ENCODE data around the gene PLEKHG4B.

PLEKHG4B gene

DNA sequence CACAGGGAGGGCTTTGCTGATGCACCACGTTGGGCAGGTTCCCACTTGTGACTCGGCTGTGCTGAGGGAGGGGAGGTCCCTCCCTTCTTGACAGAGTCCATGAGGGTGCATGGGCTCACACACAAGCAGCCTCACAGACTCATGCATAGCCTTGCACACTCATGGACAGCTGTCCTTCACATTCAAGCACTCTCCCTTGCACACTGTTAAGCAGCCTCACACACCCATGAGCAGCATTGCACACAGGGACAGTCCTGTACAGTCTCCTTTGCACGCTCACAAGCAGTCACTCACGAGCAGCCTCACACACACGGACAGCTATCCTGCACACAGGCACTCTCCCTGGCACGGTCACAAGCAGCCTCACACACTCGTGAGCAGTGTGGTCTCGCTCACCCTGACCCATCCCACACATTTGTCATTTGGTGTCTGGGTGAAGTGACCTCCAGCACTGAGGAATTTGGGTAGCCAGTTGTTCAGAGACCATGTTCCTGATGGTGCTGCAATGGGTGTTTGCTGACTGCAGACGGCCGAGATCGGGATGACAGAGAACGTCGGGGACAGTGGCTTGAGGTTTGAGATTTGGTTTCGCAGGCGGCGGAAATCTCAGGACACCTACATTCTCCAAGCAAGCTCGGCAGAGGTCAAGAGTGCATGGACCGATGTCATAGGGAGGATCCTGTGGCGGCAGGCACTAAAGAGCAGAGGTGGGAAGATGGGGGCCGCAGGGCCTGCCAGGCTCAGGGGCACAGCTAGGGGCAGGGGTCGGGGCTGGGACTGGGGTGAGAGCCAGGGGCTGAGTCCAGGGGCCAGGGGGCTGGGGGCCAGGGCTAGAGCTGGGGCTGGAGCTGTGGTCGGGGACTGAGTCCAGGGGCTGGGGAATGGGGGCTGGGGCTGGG lies 81.7 kb downstream of the PLEKHG4B start:
- FAIRE-seq: no peak

DNA sequence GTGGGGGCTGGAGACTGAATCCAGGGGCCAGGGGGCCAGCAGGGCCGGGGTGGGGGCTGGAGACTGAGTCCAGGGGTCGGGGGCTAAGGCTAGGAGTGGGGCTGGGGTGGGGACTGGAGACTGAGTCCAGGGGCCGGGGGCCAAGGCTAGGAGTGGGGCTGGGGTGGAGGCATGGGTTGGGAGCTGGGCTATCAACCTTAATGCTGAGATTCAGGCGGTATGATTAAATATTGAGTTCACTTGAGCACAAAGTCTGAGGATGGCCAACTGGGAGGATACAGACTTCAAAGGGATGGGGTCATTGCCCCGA lies 82.3 kb downstream of the PLEKHG4B start:
- FAIRE-seq: no peak

DNA sequence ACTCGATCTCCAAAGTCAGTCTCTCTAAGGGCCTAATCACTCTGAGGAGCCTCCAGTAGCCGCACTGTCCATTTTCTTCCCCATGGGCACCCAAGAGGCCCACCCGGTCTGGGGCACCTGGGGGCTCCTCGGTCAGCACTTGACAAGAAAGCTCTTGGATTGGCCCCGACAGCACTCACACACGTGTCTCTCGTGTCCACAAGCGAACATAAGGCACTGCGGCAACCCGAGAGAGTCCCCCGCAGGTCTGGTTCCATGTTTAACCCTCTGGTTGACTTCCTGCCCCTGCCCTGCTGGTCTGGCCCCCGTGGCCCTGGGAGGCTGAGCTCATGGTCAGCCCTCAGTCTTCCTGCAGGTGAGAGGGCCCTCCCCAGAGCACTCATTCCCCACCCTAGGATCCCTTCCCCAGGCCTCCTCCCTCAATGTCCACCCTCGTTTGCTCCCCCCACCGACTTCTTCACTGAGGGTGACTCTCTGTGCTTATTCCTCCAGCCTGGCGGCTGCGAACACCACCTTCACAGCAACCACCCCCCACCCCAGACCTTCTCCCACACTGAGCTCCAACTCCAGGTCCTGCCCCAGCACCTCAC lies 83.0 kb downstream of the PLEKHG4B start:
- no peak for FAIRE-seq

DNA sequence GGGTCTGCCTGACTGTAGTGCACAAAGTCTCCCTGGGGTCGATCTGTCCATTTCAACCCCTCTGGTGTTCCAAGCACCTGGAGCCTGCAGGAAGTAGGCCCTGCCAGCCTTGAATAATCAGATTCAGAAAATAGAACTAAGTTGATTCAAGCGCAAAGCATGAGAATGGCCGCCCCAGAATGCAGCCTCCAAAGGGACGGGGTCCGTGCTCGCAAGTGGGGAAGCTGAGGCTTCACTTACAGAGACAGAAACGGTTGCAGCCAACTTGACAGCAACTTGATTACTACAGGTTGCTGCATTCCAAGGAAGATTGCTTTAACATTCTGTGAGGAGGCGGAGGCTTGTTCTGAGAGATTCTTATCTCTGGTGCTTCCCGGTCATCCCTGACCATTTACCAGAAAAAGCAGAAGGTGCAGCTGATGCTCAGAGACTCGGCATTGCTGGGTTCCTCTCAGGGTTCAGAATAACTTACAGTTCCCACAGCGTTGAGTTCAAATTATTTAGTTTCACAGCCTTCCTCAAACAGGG lies 84.4 kb downstream of the PLEKHG4B start:
- no peak for FAIRE-seq

DNA sequence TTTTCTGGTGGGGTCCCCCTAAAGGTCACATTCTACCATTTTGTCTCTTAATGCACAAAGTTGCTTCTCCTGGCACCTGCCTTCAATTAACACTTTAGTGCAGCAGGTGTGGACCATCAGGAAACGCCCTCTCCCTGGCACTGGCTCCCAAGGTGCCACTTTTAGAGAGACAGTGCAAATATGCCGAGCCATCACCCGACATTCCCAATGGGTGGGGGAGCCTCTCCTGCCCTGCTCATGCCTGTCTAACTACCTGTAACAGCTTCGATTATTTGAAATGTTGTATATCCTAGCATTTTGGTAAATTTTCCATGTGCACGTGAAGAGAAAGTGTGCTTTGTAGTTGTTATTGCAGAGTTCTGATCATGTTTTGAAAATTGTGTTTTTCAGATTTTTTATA lies 86.1 kb downstream of the PLEKHG4B start:
- no peak for FAIRE-seq

DNA sequence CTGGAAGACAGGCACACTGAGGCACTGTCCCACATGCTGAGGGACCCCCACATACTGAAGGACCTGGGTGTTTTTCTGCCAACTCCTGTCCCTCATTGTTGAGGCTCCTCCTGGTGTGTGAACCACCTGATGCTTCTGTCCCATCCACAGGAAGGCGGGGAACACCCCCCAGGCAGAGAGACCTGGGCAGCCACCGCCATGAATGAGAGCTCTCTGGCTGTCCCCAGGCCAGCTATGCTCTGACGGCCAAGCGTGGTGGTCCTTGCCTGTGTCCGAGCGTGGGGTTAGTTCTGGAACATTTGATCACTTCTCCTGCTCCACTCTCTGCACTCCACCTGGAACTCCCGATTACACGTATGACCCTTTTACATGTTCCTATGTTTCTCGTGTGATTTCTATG lies 87.4 kb downstream of the PLEKHG4B start:
- FAIRE-seq: no peak

DNA sequence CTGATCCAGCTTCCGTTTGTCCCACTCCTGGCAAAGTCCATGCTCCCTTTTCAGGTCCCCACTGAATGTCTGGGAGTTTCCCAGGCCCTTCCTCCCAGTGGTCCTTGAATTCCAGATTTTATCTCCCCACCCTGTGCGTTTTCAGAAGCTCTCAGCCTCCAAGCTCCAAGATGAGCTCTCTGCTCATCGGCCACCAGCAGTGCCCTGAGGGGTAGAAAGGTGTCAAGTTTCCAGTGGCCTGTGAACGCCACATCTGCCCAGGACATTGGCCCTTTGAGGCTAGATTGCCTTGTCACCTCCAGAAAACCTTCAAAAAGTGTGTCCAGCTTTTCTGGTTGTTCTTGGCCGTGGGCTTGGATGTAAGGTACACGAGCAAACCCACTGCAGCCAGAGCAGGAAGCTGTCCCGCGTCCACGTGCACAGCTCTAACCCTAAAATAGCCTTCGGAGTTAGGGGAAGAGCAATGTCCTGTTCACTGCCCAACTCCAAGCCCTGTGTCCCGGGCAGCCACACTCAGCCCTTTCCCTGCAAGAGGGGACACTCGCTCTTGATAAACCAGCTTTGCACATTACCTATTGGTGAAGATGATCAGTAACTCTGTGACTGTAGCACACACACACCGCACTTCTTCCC lies 88.4 kb downstream of the PLEKHG4B start:
- FAIRE-seq: no peak

DNA sequence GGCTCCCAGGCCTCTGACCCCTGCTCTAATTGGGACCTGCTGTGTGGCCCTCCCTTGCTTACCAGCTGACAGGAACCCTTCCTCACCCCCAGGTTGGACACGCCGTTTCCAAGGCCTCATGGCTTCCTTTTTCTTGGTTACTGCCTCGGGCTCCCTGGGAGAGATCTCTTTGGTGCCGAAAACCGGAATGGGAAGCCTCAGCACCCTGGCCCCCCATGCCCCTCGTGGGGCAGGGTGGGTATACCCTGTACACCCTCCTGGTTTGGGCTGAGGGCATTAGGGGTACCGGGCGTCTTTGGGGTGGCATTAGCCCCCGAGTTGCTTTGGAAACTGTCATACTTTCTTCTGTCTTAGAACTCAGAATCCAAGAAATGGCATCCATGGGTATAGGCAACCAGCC lies 89.2 kb downstream of the PLEKHG4B start:
- FAIRE-seq: no peak

DNA sequence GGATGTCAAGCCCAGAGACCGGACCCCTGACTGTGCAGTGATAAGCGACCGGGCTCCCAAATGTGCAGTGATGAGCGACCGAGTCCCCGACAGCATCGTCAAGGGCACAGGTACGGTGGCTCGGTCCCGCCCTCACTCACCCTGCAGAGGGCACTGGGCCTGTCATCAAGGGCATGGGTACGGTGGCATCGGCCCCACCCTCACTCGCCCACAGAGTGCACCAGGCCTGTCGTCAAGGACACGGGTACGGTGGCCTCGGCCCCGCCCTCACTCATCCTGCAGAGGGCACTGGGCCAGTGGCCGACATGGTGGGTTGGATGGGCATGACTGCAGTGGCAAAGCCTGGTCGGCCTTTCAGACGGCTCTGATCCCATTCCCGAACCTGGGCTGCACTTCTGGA lies 89.6 kb downstream of the PLEKHG4B start:
- FAIRE-seq: no peak

DNA sequence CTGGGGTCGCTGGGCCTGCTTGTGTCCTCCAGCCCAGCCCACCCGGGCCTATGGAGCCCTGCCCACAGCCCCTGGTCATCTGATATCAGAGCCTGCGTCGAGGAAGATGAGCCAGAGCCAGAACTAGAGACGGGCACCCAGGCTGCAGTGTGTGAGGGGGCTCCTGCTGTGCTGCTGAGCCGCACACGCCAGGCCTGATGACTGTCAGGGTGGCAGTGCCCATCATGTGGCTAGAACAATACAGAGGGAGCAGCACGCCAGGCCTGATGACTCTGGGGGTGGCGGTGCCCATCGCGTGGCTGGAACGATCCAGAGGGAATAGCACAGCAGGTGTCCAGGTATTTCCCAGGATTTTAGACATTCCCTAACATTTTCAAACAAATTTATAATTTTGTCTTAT lies 90.2 kb downstream of the PLEKHG4B start:
- FAIRE-seq: no peak

DNA sequence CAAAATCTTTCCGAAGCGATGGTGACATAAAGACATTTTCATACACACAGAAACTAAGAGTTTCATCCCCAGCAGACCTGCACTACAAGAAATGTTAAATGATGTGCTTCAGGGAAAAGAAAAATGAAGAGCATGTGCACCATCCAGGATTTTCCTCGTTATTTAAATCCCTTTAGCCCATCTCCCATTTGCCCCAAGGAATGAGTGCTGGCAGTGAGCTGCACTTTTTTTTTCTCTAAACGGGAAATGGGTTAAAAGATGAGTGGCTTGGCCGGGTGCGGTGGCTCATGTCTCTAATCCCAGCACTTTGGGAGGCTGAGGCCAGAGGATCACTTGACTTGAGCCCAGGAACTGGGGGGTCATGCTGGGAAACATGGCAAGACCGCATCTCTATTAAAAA lies 92.5 kb downstream of the PLEKHG4B start:
- no peak for FAIRE-seq

DNA sequence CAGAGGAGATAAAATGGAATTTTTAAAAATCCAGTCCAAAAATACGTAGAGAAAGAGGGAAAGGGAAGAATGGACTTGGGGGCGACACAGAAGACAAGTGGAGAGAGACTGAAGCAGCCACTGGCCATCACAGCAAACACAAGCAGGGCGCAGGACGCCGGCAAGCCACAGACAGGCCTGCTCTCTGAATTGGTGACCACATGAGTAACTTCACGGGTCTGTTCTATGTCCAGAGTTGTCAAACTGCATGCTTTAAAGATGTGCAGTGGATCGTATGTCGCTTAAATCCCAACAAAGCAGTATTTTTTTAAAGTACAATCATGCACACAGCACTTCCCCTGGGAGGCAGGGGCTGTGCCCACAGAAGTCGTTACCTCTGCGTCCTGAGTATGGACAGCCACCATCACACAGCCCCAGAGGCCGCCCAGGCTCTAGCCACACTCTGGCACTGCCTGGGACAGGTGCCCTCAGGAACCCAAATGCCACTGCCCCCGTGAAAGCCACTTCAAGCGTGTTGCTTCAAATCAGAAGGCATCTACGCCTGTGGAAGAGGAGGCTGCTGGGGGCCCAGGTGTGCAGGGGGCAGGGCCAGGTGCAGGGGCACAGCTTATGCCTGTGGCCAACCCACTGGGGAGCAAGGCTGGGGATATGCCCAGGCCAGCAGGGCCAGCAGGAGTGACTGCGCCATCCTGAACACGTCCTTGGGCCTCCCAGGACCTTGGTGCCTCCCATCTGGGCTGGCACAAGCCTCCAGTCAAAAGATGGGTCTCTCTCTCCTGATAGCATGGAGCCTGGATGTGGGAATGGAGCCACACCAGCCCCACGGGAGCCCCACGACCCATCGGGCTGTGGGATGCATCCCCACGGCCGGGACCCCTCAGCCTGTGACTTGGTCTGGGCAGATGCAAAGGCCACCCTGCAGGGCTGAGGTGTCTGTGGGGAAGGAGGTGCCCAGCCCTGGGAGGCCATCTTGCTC lies 93.4 kb downstream of the PLEKHG4B start:
- no peak for FAIRE-seq

DNA sequence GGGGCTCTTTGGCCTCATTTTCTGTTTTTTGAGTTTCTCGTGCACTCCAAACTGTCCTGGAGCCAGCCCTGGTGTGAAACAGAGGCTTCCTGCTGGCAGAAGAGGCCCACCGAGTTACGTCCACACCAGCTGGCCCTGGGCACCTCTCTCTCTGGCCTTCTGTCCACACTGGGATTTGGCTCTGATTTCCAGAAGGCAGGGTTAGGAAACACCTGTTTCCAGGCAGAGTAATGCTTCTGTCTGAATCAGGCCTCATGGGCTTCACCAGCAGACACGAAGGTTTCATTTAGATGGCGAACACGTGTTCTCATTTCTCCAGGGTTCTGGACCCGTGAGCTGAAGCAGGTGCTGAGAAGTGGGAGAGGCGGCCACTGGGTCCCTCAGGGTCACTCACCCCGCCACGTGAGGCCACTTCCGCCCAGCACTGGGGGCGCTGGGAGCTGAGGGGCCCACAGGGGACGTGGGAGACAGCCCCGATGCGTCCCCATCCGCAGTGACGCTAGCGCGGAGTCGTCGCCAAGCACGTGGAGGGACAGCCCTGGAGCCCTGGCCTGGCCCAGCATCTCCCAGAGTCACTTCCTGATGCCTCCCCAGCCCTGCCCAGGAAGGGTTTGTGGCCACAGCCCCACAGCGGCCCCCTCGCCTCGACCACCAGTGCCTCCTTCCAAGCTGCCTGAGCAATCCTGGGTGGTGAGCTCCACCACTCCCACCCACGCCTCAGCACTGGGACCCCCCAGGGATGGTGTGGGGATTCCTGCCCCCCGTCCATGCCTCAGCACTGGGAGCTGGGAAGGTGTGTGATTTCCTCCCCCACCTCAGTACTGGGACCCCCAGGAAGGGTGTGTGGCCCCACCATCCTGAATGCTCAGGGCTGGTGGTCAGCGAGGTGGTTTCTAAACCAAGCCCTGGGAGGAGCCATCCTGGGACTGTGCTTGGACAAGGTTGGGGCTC lies 94.4 kb downstream of the PLEKHG4B start:
- FAIRE-seq: no peak

DNA sequence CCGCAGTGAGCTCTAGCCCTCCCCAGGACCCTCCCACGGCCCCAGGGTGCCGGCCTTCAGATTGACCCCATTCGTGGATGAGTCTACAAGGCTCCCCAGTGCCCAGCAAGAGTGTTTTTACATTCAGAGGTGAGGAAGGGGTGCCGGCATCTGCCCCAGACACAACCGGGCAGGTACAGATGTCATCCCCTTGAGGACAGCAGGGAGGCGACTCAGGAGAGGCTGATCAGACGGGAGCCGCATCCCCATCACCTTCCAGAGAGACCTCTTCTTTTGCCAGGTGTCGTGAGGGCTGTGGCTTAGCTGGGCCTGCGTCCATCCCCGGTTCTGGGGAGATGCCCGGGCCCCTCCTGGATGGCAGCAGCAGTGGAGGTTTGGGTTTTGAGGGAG lies 95.1 kb downstream of the PLEKHG4B start:
- FAIRE-seq: no peak

DNA sequence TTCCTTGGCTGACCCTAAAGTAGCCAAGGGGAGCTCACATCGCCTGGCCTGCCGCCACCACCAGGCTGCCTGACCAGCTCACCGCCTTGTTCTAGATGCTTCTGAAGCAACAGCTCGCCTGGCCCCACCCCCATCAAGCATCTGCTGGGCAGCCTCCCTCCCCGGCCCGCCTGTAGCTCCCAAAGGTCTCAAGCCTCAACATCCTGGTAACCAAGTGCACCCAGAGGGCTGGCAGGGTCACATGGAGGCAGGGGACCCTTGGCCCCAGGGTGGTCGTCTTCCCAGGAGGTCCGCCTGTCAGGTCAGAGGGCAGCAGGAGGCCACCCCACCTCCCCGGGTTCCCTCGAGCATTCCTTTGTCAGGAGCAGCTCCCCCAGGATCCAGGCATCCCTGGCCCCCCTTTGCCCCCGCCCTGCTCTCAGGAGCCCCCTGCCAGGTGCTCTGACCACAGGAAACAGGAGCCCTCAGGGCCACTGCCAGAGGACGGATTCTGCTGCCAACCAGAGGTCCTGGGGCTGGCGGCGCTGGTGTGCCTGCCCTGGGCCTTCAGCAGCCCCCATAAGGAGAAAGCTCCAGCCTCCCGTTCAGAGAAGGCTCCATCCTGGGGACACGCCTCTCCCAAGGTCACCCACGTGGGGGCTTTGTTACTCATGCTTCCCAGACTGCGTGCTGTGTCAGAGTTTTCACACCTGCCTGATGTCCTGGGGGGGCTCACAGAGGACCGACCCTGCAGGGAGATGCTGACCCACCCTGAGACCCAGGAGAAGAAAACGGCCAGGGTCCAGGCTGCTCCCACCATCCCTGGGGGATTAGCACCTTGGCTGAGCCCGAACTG lies 95.9 kb downstream of the PLEKHG4B start:
- FAIRE-seq: no peak

DNA sequence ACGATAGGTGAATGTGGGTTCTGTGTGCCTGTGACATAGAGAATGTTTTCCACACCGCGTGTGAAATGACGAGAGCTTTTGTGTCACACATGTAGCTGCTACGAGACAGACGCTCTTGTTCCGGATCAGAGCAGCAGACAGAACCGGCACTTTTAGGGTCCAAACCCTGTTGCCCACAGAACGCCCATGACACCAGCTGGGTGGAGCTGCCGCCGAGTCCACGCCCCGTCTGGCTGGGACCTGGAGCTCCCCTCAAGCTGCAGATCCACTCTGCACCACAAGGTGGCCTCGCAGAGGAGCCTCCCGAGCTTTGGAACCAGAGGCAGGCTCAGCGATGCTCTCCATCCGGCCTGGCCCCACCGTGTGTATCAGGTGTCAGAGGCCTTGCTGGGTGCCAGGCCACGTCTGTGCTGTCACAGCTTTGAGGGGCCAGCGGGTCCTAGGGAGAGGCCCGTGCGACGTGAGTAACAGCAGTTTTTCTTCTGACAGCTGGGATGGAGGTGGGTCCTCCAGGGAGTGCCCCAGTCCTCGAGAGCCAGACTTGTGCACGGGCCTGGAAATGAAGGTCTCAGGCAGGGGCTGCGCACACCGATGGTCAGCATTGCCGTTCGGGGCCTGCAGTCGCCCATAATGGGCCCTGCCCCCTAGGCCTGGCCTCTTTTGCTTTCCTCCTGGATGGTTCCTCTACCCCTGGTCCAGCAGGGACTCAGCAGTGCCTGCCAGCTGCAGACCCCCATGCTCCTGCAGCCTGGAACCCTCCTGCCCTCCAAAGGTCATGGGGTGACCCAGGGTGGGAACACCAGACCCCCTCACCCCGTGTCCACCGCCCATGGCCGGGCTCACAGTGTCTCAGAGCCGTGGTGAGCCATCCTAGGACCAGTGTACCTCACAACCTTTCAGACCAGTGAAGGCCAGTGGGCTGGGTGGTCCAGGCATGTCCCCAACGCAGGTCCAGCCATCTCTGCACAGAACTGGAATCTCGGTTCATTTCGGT lies 96.8 kb downstream of the PLEKHG4B start:
- peak; percentile 25 for FAIRE-seq

DNA sequence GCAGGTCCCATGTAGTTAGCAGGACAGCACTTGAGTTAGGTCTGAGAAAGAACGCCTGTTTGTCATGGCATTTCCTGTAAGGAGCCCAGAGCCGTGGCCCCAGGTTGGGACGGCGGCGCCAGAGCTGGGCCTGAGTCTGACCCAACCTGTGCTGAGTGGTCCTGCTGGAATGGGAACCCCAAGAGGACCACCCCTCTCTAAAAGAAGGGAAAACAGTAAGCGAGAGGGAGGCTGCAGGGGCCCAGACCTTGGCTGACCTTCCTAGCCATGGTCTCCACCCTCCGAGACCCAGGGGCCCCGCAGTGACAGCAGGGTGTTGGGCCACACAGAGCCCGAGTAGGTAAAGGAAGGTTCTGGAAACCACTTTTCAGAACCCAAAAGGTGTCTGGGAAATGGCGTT lies 97.5 kb downstream of the PLEKHG4B start:
- no peak for FAIRE-seq

DNA sequence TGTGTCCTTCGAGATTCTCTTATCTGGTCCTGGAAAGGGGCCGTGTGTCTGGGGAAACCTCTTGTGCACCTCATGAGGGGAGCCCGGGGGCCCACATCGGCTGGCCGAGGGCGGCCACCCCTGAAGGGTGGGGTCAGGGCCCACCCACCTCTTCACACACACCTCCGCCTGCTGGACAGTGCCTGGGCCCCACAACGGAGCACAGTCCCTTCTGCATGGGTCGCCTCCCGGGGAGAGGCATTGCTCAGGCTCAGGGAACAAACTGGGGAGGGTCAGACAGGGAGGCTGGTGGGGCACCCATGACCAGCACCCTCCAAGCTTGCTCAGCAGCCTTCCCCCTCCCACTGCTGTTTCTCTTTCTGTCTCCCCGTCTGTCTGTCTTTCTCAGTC lies 98.0 kb downstream of the PLEKHG4B start:
- FAIRE-seq: no peak

DNA sequence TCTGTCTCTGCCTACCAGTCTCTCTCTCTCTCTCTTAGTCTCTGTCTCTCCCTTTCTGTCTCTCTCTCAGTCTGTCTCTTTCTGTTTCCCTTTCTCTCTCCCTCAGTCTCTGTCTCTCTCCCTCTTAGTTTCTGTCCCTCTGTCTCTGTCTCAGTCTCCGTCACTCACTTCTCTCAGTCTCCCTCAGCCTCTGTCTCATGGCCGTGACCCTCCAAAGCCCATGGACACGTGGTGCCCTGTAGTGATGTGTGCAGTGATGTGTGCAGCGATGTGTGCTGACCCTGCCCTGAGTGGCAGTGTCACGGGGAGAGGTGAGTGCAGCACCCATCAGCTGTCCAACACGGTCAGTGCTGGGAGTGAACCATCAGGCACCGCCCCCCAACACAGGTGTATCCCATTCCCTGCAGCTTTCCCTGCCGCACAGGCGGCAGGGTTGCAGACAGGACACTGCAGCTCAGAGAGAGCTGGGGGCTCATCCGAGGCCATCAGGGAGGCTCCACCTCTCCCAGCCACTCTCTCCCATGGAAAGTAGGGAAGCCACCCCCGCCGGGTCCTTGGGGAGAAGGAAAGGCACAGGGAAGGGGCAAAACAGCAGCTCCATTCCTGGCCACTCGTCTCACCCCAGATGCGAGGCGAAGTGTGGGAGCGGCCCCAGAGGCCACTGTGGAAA lies 98.5 kb downstream of the PLEKHG4B start:
- no peak for FAIRE-seq

All from A204.1 (cell line).